Erythroblast (primary cell): ENCODE measurements around the gene FBLN2.

Experiments
- GATA1 ChIP-seq: IDR thresholded peaks from 2 replicates; pipeline ENCODE4 v1.6.1; 2011; ENCODE audit warnings: low read depth, mild to moderate bottlenecking, control low read depth, low read length, moderate library complexity
- POLR2A ChIP-seq: IDR thresholded peaks from 2 replicates; pipeline ENCODE4 v1.6.1; 2011; ENCODE audit warnings: mild to moderate bottlenecking, low read length

DNA sequence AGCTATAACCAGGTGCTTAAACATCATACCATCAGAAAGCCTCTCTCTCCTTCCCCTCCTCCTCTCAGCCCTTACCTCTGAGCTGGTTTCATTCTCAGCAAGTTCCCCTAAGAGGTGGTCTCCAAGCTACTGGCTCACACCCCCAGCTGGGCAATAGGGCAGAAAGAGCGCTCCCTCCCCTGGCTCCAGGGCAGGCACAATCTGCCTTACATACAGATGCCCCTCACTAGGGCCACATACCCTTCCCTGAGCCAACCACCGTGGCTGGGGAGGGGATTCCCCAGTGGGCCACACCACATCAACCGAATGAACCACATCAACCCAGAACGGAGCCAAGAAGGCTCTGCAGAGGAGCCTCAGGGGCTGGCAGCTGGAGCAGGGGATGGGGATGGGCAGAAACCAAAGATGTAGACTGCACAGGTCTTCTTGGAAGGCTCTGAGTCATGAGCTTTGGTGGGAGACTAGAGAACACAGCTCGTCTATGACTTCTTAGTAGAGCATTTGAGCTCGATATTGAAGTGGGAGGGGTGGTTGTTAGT lies 4.6 kb upstream of the FBLN2 start:
- no peak for TF ChIP-seq POLR2A
- TF ChIP-seq GATA1, result no peak
